Measurements from ENCODE around the gene NFATC3.

DNA sequence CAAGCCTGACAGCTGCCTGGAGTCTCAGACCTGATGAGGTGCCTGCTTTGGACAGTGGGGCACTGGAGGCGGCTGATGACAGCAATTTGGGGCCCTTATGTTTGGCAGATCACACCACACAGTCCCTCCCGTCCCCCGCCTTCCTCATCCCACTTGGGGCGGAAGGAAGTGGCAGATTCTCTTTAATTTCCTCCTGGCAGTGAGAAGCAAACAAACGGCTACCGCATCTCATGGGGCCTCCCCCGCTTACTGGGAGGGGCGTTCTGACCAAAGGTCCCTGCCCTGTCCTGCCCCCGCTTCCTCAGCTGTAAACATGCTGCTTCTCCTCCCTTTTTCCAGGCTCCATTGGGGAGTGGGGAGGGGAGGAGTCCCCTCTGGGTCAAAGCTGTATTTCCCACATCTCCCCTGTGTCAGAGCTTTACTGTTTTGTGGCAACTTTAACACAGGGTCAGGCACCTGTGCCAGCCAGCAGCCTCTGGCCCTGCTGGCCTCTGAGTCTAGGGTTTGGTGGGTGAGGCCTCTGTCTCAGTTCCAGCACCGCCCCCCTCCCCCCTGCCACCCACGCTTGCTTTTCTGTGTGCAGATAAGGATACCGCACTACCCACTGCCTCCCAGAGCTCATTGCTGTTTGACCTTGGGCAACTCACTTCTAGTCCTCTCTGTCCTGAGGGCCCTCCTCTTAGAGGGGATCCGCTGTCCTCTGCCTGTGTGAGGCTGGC, 5.4 kb upstream of the NFATC3 start:
- TF ChIP-seq, protein P1, sequence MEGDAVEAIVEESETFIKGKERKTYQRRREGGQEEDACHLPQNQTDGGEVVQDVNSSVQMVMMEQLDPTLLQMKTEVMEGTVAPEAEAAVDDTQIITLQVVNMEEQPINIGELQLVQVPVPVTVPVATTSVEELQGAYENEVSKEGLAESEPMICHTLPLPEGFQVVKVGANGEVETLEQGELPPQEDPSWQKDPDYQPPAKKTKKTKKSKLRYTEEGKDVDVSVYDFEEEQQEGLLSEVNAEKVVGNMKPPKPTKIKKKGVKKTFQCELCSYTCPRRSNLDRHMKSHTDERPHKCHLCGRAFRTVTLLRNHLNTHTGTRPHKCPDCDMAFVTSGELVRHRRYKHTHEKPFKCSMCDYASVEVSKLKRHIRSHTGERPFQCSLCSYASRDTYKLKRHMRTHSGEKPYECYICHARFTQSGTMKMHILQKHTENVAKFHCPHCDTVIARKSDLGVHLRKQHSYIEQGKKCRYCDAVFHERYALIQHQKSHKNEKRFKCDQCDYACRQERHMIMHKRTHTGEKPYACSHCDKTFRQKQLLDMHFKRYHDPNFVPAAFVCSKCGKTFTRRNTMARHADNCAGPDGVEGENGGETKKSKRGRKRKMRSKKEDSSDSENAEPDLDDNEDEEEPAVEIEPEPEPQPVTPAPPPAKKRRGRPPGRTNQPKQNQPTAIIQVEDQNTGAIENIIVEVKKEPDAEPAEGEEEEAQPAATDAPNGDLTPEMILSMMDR (IDR thresholded peaks at IDR 0.05; ENCODE audit: low read length): no peak
- TF ChIP-seq EZH2 (IDR thresholded peaks at IDR 0.05; ENCODE audit: borderline replicate concordance, low read length): no peak
